Midbrain (tissue), 1 donor: ENCODE results near the gene FNDC3A.

Experiments
- DNase-seq: peaks from one replicate; lab custom pipeline; 2025; lab: John Stamatoyannopoulos, UW

The FNDC3A gene

GRCh38 chr13:49217962-49218492, 242.3 kb downstream of the FNDC3A start:
- no peak for DNase-seq

- DNase-seq: no peak
Measured at GRCh38 chr13:49218493-49219051, 242.9 kb downstream of the FNDC3A start.

- DNase-seq: no peak
Measured at GRCh38 chr13:49219647-49220035, 243.9 kb downstream of the FNDC3A start.

- DNase-seq: no peak
Measured at GRCh38 chr13:49220036-49220855, 244.5 kb downstream of the FNDC3A start, which contains the start of gene MLNR. Gene MLNR, plus strand, starts transcription at chr13:49220338. Its CDS starts 0 bp downstream, at chr13:49220338.

GRCh38 chr13:49220856-49221589, 245.3 kb downstream of the FNDC3A start:
- DNase-seq: no peak

- no peak for DNase-seq
Measured at GRCh38 chr13:49221590-49221965, 245.9 kb downstream of the FNDC3A start.

- no peak for DNase-seq
Measured at GRCh38 chr13:49225223-49226042, 249.7 kb downstream of the FNDC3A start.

- DNase-seq: no peak
Measured at GRCh38 chr13:49226613-49227012, 250.9 kb downstream of the FNDC3A start.

GRCh38 chr13:49234741-49235140, 259.0 kb downstream of the FNDC3A start:
- DNase-seq: no peak

GRCh38 chr13:49235856-49236431, 260.2 kb downstream of the FNDC3A start:
- DNase-seq: no peak

GRCh38 chr13:49238621-49239020, 262.9 kb downstream of the FNDC3A start:
- DNase-seq: no peak

GRCh38 chr13:49240017-49240416, 264.3 kb downstream of the FNDC3A start:
- DNase-seq: no peak

- DNase-seq: no peak
Measured at GRCh38 chr13:49241296-49241695, 265.6 kb downstream of the FNDC3A start.

- DNase-seq: no peak
Measured at GRCh38 chr13:49245101-49245500, 269.4 kb downstream of the FNDC3A start.

- DNase-seq: peak; percentile 25
Measured at GRCh38 chr13:49246850-49247642, 271.3 kb downstream of the FNDC3A start.

- DNase-seq: peak; percentile 96
Measured at GRCh38 chr13:49247643-49248621, 272.2 kb downstream of the FNDC3A start, which contains the start of gene CDADC1. Gene CDADC1, plus strand, starts transcription at chr13:49247925. Its CDS starts 113 bp downstream, at chr13:49248038.

GRCh38 chr13:49248622-49249002, 272.9 kb downstream of the FNDC3A start:
- no peak for DNase-seq

GRCh38 chr13:49251326-49251725, 275.6 kb downstream of the FNDC3A start:
- DNase-seq: no peak

- DNase-seq: no peak
Measured at GRCh38 chr13:49253310-49253709, 277.6 kb downstream of the FNDC3A start.
